HL-60 (cell line): ENCODE results near the gene AASDH.

Experiments used
- DNase-seq, 2 experiments: peaks; one replicate each; pipeline ENCODE4 v3.0.0-alpha.2; 2010 to 2020; ENCODE audit warnings: low read depth in 1 of 2, low spot score in 1 of 2
- H3K27ac ChIP-seq: fragments of 250-450 bp; sonication (Bioruptor Pico); replicated peaks from 2 replicates; pipeline ENCODE4 v1.5.1; 2020; ENCODE audit warnings: mild to moderate bottlenecking, moderate library complexity
- H3K27me3 ChIP-seq: fragments of 250-450 bp; sonication (Bioruptor Pico); 2 replicates; pipeline ENCODE4 v1.5.1; 2021; ENCODE audit warnings: mild to moderate bottlenecking, moderate library complexity; ENCODE audit not compliant: insufficient read depth, poor library complexity, severe bottlenecking
- H3K4me3 ChIP-seq: replicated peaks from 2 replicates; pipeline ENCODE4 v1.5.1; 2011; ENCODE audit warnings: mild to moderate bottlenecking, control low read depth, low read length; ENCODE audit not compliant: insufficient read depth
- GABPA ChIP-seq: IDR thresholded peaks from 2 replicates; pipeline ENCODE4 v1.6.1; 2012; ENCODE audit warnings: low read depth
- POLR2AphosphoS5 ChIP-seq: IDR thresholded peaks from 2 replicates; pipeline ENCODE4 v1.6.1; 2012; ENCODE audit warnings: low read depth
- SPI1 ChIP-seq: IDR thresholded peaks from 2 replicates; pipeline ENCODE4 v1.6.1; 2012; ENCODE audit warnings: low read depth, mild to moderate bottlenecking, borderline replicate concordance
- TF ChIP-seq, protein P1 (sequence below): IDR thresholded peaks from one replicate; pipeline ENCODE4 v1.5.1; 2011; ENCODE audit warnings: low read length, control low read depth, inconsistent platforms; ENCODE audit not compliant: insufficient read depth
- TF ChIP-seq, protein P2 (sequence below): IDR thresholded peaks from 2 replicates; pipeline ENCODE4 v1.6.1; 2012; ENCODE audit warnings: low read depth; ENCODE audit not compliant: insufficient replicate concordance

The AASDH gene

DNA sequence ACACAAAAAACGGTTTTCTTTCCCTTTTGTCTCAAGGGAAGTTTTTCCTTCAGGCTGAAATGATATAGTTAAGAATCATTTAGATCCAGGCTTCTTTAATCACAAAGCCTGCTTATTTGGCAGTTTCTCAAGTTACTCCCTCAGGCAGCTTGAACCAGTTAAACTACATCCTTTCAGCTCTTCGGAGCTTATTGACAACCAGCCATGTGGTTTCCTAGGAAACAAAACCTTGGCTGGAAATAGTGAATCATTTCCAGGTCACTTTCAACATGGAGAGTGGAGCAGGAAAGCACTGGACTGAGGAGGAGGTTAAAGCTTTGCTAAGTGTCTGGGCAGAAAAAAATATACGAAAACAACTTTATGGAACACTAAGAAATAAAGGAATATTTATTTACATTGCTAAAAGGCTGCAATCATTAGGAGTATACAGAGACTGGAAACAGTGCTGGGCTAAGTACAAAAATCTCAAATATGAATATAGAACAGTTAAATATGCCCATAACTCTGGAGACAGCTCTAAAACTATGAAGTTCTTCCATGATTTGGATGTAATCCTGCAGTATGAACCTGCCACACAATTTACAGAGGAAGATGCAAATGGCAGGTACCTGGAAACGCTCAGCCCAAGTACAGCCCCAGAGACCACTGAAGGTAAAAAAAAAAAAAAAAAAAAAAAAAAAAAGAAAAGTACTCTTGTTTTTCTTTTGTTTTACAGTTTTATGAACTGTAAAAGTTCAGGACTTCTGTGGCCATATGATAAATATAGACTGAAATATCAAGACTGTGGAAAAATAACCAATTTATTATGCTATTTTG, 23.2 kb upstream of the AASDH start:
- no peak overlapping the region for H3K27ac ChIP-seq
- TF ChIP-seq GABPA (no peak), POLR2AphosphoS5 (no peak), SPI1 (no peak)
- TF ChIP-seq, protein P1, sequence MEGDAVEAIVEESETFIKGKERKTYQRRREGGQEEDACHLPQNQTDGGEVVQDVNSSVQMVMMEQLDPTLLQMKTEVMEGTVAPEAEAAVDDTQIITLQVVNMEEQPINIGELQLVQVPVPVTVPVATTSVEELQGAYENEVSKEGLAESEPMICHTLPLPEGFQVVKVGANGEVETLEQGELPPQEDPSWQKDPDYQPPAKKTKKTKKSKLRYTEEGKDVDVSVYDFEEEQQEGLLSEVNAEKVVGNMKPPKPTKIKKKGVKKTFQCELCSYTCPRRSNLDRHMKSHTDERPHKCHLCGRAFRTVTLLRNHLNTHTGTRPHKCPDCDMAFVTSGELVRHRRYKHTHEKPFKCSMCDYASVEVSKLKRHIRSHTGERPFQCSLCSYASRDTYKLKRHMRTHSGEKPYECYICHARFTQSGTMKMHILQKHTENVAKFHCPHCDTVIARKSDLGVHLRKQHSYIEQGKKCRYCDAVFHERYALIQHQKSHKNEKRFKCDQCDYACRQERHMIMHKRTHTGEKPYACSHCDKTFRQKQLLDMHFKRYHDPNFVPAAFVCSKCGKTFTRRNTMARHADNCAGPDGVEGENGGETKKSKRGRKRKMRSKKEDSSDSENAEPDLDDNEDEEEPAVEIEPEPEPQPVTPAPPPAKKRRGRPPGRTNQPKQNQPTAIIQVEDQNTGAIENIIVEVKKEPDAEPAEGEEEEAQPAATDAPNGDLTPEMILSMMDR: no peak
- TF ChIP-seq, protein P2, sequence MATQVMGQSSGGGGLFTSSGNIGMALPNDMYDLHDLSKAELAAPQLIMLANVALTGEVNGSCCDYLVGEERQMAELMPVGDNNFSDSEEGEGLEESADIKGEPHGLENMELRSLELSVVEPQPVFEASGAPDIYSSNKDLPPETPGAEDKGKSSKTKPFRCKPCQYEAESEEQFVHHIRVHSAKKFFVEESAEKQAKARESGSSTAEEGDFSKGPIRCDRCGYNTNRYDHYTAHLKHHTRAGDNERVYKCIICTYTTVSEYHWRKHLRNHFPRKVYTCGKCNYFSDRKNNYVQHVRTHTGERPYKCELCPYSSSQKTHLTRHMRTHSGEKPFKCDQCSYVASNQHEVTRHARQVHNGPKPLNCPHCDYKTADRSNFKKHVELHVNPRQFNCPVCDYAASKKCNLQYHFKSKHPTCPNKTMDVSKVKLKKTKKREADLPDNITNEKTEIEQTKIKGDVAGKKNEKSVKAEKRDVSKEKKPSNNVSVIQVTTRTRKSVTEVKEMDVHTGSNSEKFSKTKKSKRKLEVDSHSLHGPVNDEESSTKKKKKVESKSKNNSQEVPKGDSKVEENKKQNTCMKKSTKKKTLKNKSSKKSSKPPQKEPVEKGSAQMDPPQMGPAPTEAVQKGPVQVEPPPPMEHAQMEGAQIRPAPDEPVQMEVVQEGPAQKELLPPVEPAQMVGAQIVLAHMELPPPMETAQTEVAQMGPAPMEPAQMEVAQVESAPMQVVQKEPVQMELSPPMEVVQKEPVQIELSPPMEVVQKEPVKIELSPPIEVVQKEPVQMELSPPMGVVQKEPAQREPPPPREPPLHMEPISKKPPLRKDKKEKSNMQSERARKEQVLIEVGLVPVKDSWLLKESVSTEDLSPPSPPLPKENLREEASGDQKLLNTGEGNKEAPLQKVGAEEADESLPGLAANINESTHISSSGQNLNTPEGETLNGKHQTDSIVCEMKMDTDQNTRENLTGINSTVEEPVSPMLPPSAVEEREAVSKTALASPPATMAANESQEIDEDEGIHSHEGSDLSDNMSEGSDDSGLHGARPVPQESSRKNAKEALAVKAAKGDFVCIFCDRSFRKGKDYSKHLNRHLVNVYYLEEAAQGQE: no peak
- DNase-seq: no peak
- no peaks in the 10 kb centered on the region for H3K27me3 ChIP-seq
- no peak overlapping the region for H3K4me3 ChIP-seq

DNA sequence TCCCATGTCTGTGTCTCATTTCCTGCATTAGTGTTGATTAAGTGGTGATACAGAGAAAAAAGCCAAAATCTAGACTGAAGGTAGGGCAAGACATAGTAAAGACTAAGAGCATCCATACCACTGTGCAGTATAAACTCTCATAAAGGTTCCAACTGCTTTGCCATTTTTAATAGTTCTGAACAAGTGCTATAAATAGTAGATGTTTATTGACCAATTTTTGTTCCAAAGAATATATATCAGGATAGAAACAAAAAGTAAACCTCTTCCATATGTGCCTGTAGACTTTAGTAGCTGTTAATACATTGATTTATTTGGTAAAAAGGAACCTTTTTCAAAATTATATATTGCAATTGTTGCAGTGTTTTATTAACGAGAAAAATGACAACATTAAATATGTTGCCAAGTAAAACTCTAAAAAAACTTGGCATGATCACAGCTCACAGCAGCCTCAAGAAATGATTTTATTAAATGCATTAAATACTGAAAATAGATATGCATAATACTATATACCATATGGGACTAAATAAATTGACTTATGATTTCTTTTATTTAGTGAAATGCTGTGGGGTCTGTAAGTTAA, 22.3 kb upstream of the AASDH start:
- no peak for DNase-seq
- TF ChIP-seq GABPA (no peak), POLR2AphosphoS5 (no peak), SPI1 (no peak)
- TF ChIP-seq, protein P2: no peak
- TF ChIP-seq, protein P1: no peak
- Histone ChIP-seq H3K27ac (no peak overlapping the region), H3K4me3 (no peak overlapping the region), H3K27me3 (no peaks in the 10 kb centered on the region)

DNA sequence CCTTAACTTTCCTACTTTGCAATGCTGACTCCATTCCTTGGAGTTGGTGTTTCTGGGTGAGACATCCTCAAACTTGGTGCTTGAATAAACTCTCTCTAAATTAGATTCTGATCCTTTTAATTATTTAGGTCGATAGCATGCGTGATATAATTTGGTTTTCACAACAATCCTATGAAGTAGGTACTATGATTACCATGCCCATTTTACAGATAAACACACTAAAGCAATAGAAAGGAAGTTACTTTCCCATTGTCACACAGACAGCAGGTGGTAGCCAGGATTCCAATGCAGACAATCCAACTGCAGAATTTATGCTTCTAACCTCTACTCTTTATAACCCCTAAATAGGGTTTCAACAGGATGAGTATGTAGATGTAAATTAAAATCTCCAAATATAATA, 21.7 kb upstream of the AASDH start:
- Histone ChIP-seq H3K4me3 (no peak overlapping the region), H3K27me3 (no peaks in the 10 kb centered on the region), H3K27ac (no peak overlapping the region)
- no peak for DNase-seq
- TF ChIP-seq GABPA: no peak
- TF ChIP-seq, protein P2: no peak
- TF ChIP-seq, protein P1: no peak
- TF ChIP-seq SPI1: no peak
- no peak for TF ChIP-seq POLR2AphosphoS5
